Natural killer cell (primary cell): ENCODE data around the gene LAMB1. TPM values are rescaled to one million over a fixed set of nuclear protein-coding genes. Genes with fewer than 3 reads are reported as not detected.

Experiments
- ATAC-seq, 3 donors: fragments of 150-1000 bp in 2 of 3; fragments of 200-7000 bp in 1 of 3; cut with Tn5 transposase; 1 replicate in 1 of 3; 2 replicates in 2 of 3; pipeline ENCODE4 v1.10.0; 2021; ENCODE audit warnings: mild to moderate bottlenecking in 2 of 3, moderate library complexity in 2 of 3
- DNase-seq, 2 donors: peaks; one replicate each; pipeline versions ENCODE4 v3.0.0 to v3.0.0-alpha.2; 2013 to 2021; ENCODE audit warnings: mixed read lengths in 1 of 2
- H3K27ac ChIP-seq: one replicate; pipeline ENCODE4 v1.5.1; 2013; ENCODE audit warnings: mild to moderate bottlenecking, low read length
- H3K27me3 ChIP-seq: one replicate; pipeline ENCODE4 v1.6.1; 2013; ENCODE audit warnings: low read length; ENCODE audit not compliant: control insufficient read depth, insufficient read depth
- H3K36me3 ChIP-seq: one replicate; pipeline ENCODE4 v1.6.1; 2013; ENCODE audit warnings: low read length; ENCODE audit not compliant: control insufficient read depth, insufficient read depth
- H3K4me1 ChIP-seq: one replicate; pipeline ENCODE4 v1.6.1; 2013; ENCODE audit warnings: low read length; ENCODE audit not compliant: control insufficient read depth, insufficient read depth
- H3K4me3 ChIP-seq: one replicate; pipeline ENCODE4 v1.5.1; 2013; ENCODE audit warnings: low read length
- H3K9me3 ChIP-seq: one replicate; pipeline ENCODE4 v1.6.1; 2013; ENCODE audit warnings: low read length; ENCODE audit not compliant: control insufficient read depth, insufficient read depth
- H3K27ac Mint-ChIP-seq, 2 donors: one replicate each; pipeline ENCODE4 v1.8.0; 2022; ENCODE audit warnings: mild to moderate bottlenecking in 2 of 2, mixed read lengths in 2 of 2, moderate library complexity in 1 of 2
- H3K27me3 Mint-ChIP-seq, 2 donors: one replicate each; pipeline ENCODE4 v1.8.0; 2022; ENCODE audit warnings: low read depth in 2 of 2, mixed read lengths in 2 of 2
- H3K36me3 Mint-ChIP-seq: one replicate; pipeline ENCODE4 v1.8.0; 2022; ENCODE audit warnings: mixed read lengths
- H3K4me1 Mint-ChIP-seq, 2 donors: one replicate each; pipeline ENCODE4 v1.8.0; 2022; ENCODE audit warnings: mixed read lengths in 2 of 2
- H3K4me3 Mint-ChIP-seq: one replicate; pipeline ENCODE4 v1.8.0; 2022; ENCODE audit warnings: mild to moderate bottlenecking, moderate library complexity, mixed read lengths
- H3K9me3 Mint-ChIP-seq, 2 donors: one replicate each; pipeline ENCODE4 v1.8.0; 2022; ENCODE audit warnings: mixed read lengths in 2 of 2
- CTCF ChIP-seq: fragments of 200-600 bp; IDR thresholded peaks from one replicate; pipeline ENCODE4 v1.8.0; 2022; ENCODE audit warnings: antibody characterized with exemption
- WGBS: methylation state at CpG from one replicate; pipeline ENCODE4 v1.1.7; 2013; ENCODE audit warnings: missing lambda C conversion rate; ENCODE audit not compliant: insufficient coverage; 5-methylcytosine and 5-hydroxymethylcytosine counted together
- intact Hi-C: fragments of 100-400 bp; cut with micrococcal nuclease; formaldehyde crosslinking; loops from one replicate; pipeline ENCODE4 v1.14.2; 2022
- total RNA-seq, 4 donors: library from RNA; stranded (reverse); fragments of 120-200 nt in 1 of 4; gene quantifications; one replicate each; pipeline versions ENCODE4 v1.2.3 to v1.2.4, GENCODE V29; 2013 to 2022

LAMB1 gene
- total RNA-seq, 3 donors from 2014 or later (not counting 1 experiment from before 2014, with no cell fraction given): not detected

- H3K27me3 ChIP-seq: no peaks in the 10 kb centered on the region
- Mint-ChIP-seq H3K9me3 (no peaks in the 10 kb centered on the region), H3K36me3 (no peaks in the 10 kb centered on the region), H3K27ac (no peak overlapping the region), H3K4me3 (no peak overlapping the region), H3K27me3 (peaks cover 5 to 6% of the 10 kb centered on the region in 2 donors), H3K4me1 (no peaks in the 10 kb centered on the region)
- H3K36me3 ChIP-seq: no peaks in the 10 kb centered on the region
- DNase-seq (no peak), ATAC-seq (no peak)
- no peaks in the 10 kb centered on the region for H3K9me3 ChIP-seq
- no peak for TF ChIP-seq CTCF
- whole genome bisulfite sequencing: 88% methylated on average over 10 of the region's 10 CpGs
- H3K4me3 ChIP-seq: no peak overlapping the region
- no peak overlapping the region for H3K27ac ChIP-seq
- intact Hi-C loops: no loop called here
- no peaks in the 10 kb centered on the region for H3K4me1 ChIP-seq
Observed at GRCh38 chr7:107953265-107953923, 49.6 kb downstream of the LAMB1 start.

- H3K9me3 ChIP-seq: no peaks in the 10 kb centered on the region
- no peaks in the 10 kb centered on the region for H3K36me3 ChIP-seq
- no peaks in the 10 kb centered on the region for H3K4me1 ChIP-seq
- no peak overlapping the region for H3K27ac ChIP-seq
- H3K4me1 Mint-ChIP-seq: no peaks in the 10 kb centered on the region
- no peak overlapping the region for H3K4me3 Mint-ChIP-seq
- no peak for ATAC-seq
- intact Hi-C loops: no loop called here
- peaks cover 0 to 8% of the 10 kb centered on the region in 2 donors for H3K27me3 Mint-ChIP-seq
- no peaks in the 10 kb centered on the region for H3K9me3 Mint-ChIP-seq
- H3K36me3 Mint-ChIP-seq: no peaks in the 10 kb centered on the region
- WGBS: 92% methylated on average over 9 of the region's 9 CpGs
- H3K27me3 ChIP-seq: no peaks in the 10 kb centered on the region
- no peak overlapping the region for H3K4me3 ChIP-seq
- no peak overlapping the region for H3K27ac Mint-ChIP-seq
- DNase-seq: no peak
- no peak for TF ChIP-seq CTCF
Observed at GRCh38 chr7:107951896-107952295, 51.1 kb downstream of the LAMB1 start.

DNA sequence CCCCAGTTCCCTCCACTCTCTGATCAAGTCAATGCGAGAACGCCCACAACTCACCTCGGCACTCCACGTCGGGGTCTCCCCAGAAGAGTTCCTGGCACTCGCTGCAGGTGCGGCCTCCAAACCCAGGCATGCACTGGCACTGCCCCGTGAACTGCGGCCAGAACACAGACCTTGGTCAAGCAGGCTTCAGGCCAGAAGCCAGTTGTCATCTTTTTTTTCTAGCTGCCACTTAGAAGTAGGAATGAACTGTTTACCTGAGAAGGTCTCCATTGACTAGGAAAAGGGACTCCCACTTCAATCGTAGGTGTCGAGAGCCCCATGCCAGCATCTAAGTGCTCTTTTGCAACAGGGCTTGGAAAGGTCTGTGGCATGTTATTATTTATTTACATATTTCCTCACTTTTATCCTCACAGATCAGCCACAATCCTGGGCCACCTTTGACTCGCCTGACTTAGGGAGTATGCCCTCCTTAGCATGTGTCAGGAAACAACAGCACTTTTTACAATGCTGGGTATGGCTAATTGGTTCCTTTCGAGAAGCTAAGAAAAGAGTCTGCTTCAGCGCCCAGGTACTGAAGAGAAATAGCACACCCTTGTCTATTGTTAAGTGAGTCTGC lies 51.7 kb downstream of the LAMB1 start:
- Histone ChIP-seq H3K4me3 (no peak overlapping the region), H3K9me3 (no peaks in the 10 kb centered on the region), H3K4me1 (no peaks in the 10 kb centered on the region), H3K27ac (no peak overlapping the region), H3K36me3 (no peaks in the 10 kb centered on the region), H3K27me3 (no peaks in the 10 kb centered on the region)
- TF ChIP-seq CTCF: no peak
- no peaks in the 10 kb centered on the region for H3K4me1 Mint-ChIP-seq
- H3K9me3 Mint-ChIP-seq: no peaks in the 10 kb centered on the region
- ATAC-seq (peak in 1 of 3 donors; percentile 30), DNase-seq (no peak)
- H3K36me3 Mint-ChIP-seq: no peaks in the 10 kb centered on the region
- H3K27me3 Mint-ChIP-seq: peaks cover 0 to 8% of the 10 kb centered on the region in 2 donors
- H3K4me3 Mint-ChIP-seq: no peak overlapping the region
- H3K27ac Mint-ChIP-seq: no peak overlapping the region
- intact Hi-C loops: no loop called here
- WGBS: 93% methylated on average over 14 of the region's 14 CpGs
